Trophoblast cell (in vitro differentiated cells and primary cell): ENCODE data around the gene RNFT2. TPM values are rescaled to one million over a fixed set of nuclear protein-coding genes. Genes with fewer than 3 reads are reported as not detected.

Experiments
- DNase-seq, 2 donors: peaks; one replicate each; pipeline ENCODE4 v3.0.0-alpha.2; 2016
- H2AFZ ChIP-seq: 2 replicates; pipeline ENCODE4 v1.6.1; 2013; ENCODE audit warnings: low read length, moderate library complexity, mild to moderate bottlenecking; ENCODE audit not compliant: insufficient read depth, poor library complexity
- H2AK5ac ChIP-seq: 2 replicates; pipeline ENCODE4 v1.6.1; 2013; ENCODE audit warnings: mild to moderate bottlenecking, low read length
- H2BK120ac ChIP-seq: 2 replicates; pipeline ENCODE4 v1.6.1; 2013; ENCODE audit warnings: low read length, mild to moderate bottlenecking, moderate library complexity; ENCODE audit not compliant: insufficient read depth, poor library complexity
- H2BK12ac ChIP-seq: 2 replicates; pipeline ENCODE4 v1.6.1; 2013; ENCODE audit warnings: mild to moderate bottlenecking, low read length, moderate library complexity
- H2BK5ac ChIP-seq: 2 replicates; pipeline ENCODE4 v1.6.1; 2013; ENCODE audit warnings: low read length, low read depth, moderate library complexity, mild to moderate bottlenecking; ENCODE audit not compliant: poor library complexity
- H3K14ac ChIP-seq: 2 replicates; pipeline ENCODE4 v1.6.1; 2013; ENCODE audit warnings: mild to moderate bottlenecking, low read length
- H3K18ac ChIP-seq: 2 replicates; pipeline ENCODE4 v1.6.1; 2013; ENCODE audit warnings: mild to moderate bottlenecking, low read length
- H3K23ac ChIP-seq: 2 replicates; pipeline ENCODE4 v1.6.1; 2013; ENCODE audit warnings: low read length
- H3K27ac ChIP-seq: 2 replicates; pipeline ENCODE4 v1.5.1; 2013; ENCODE audit warnings: low read depth, mild to moderate bottlenecking, inconsistent platforms, low read length, moderate library complexity
- H3K27me3 ChIP-seq: 2 replicates; pipeline ENCODE4 v1.6.1; 2013; ENCODE audit warnings: inconsistent platforms, mild to moderate bottlenecking, low read length, moderate library complexity; ENCODE audit not compliant: insufficient read depth
- H3K36me3 ChIP-seq, 2 experiments: 1 replicate in 1 of 2; 2 replicates in 1 of 2; pipeline ENCODE4 v1.6.1; 2013; ENCODE audit warnings: low read length in 2 of 2, mild to moderate bottlenecking in 2 of 2, moderate library complexity in 1 of 2; ENCODE audit not compliant: insufficient read depth in 2 of 2, control insufficient read depth in 1 of 2
- H3K4ac ChIP-seq: 2 replicates; pipeline ENCODE4 v1.6.1; 2013; ENCODE audit warnings: low read depth, mild to moderate bottlenecking, low read length, moderate library complexity
- H3K4me1 ChIP-seq, 2 experiments: 1 replicate in 1 of 2; 2 replicates in 1 of 2; pipeline ENCODE4 v1.6.1; 2013; ENCODE audit warnings: low read length in 2 of 2, mild to moderate bottlenecking in 2 of 2, moderate library complexity in 1 of 2; ENCODE audit not compliant: insufficient read depth in 2 of 2, control insufficient read depth in 1 of 2
- H3K4me2 ChIP-seq: 2 replicates; pipeline ENCODE4 v1.6.1; 2013; ENCODE audit warnings: inconsistent platforms, mild to moderate bottlenecking, low read length, moderate library complexity
- H3K4me3 ChIP-seq: 2 replicates; pipeline ENCODE4 v1.5.1; 2013; ENCODE audit warnings: mild to moderate bottlenecking, low read depth, low read length, inconsistent platforms
- H3K79me1 ChIP-seq: one replicate; pipeline ENCODE4 v1.6.1; 2013; ENCODE audit warnings: low read length
- H3K79me2 ChIP-seq: 2 replicates; pipeline ENCODE4 v1.6.1; 2013; ENCODE audit warnings: low read length, mild to moderate bottlenecking; ENCODE audit not compliant: control insufficient read depth, insufficient read depth, poor library complexity
- H3K9ac ChIP-seq: 2 replicates; pipeline ENCODE4 v1.6.1; 2013; ENCODE audit warnings: mild to moderate bottlenecking, low read length
- H3K9me3 ChIP-seq: 2 replicates; pipeline ENCODE4 v1.6.1; 2013; ENCODE audit warnings: low read depth, mild to moderate bottlenecking, control low read depth, inconsistent platforms, low read length; ENCODE audit not compliant: insufficient read depth
- H4K12ac ChIP-seq: 2 replicates; pipeline ENCODE4 v1.6.1; 2013; ENCODE audit warnings: low read depth, mild to moderate bottlenecking, low read length, moderate library complexity
- H4K8ac ChIP-seq: 2 replicates; pipeline ENCODE4 v1.6.1; 2013; ENCODE audit warnings: low read depth, mild to moderate bottlenecking, low read length, moderate library complexity
- H4K91ac ChIP-seq: one replicate; pipeline ENCODE4 v1.6.1; 2013; ENCODE audit warnings: low read depth, mild to moderate bottlenecking, low read length, moderate library complexity
- WGBS: extraction: QIAGEN DNeasy Blood & Tissue Kit; methylation state at CpG from one replicate; pipeline ENCODE4 v1.1.7; 2013; ENCODE audit warnings: missing lambda C conversion rate; ENCODE audit not compliant: insufficient read length, insufficient coverage; ENCODE audit errors: extremely low coverage; 5-methylcytosine and 5-hydroxymethylcytosine counted together
- polyA plus RNA-seq: library from polyadenylated mRNA; stranded (reverse); fragments of 200-250 nt; gene quantifications from 2 replicates; pipeline ENCODE4 v1.2.3, GENCODE V29; 2013

RNFT2 gene
- 3.4 and 3.7 TPM in 2 replicates for polyA plus RNA-seq

- Histone ChIP-seq H2AK5ac (peak within 1 kb of the TSS; percentile 25), H3K4me2 (peak within 1 kb of the TSS; percentile 85), H3K27ac (no peak within 1 kb of the TSS), H4K8ac (peak within 1 kb of the TSS; percentile 81), H3K79me1 (peaks cover 5% of the 10 kb centered on the region), H3K9me3 (no peaks in the 10 kb centered on the region), H3K4me3 (peak within 1 kb of the TSS; percentile 89), H3K4ac (peak within 1 kb of the TSS; percentile 66), H3K36me3 (peaks cover 0 to under 1% of the 10 kb centered on the region in 2 experiments), H3K23ac (no peak within 1 kb of the TSS), H4K12ac (peak within 1 kb of the TSS; percentile 21), H3K18ac (peak within 1 kb of the TSS; percentile 35), H3K27me3 (no peaks in the 10 kb centered on the region), H2AFZ (peak within 1 kb of the TSS; percentile 88), H3K79me2 (peaks cover 9% of the 10 kb centered on the region), H3K4me1 (peaks cover 9 to 12% of the 10 kb centered on the region in 2 experiments), H3K9ac (peak within 1 kb of the TSS; percentile 70), H2BK5ac (peak within 1 kb of the TSS; percentile 46), H2BK120ac (peak within 1 kb of the TSS; percentile 23), H4K91ac (peak within 1 kb of the TSS; percentile 61), H2BK12ac (no peak within 1 kb of the TSS), H3K14ac (peak within 1 kb of the TSS; percentile 38)
- DNase-seq: peak; percentile 99
- WGBS: no CpG with 5 or more reads among the region's 80 CpGs
Observed at GRCh38 chr12:116737774-116738657, at the start of gene RNFT2, which contains the start of gene SPRING1. Gene RNFT2, plus strand, starts transcription at chr12:116738315. Its CDS starts 2,183 bp downstream, at chr12:116740498. Gene SPRING1, minus strand, starts transcription at chr12:116738069. Its CDS starts 169 bp downstream, at chr12:116737900.

GRCh38 chr12:116689521-116689920 is 48.6 kb upstream of the RNFT2 start:
- no peak overlapping the region for H4K12ac ChIP-seq
- H3K4me3 ChIP-seq: no peak overlapping the region
- no peak overlapping the region for H3K9ac ChIP-seq
- no peak overlapping the region for H2BK12ac ChIP-seq
- H3K36me3 ChIP-seq: no peaks in the 10 kb centered on the region
- no peak overlapping the region for H2AK5ac ChIP-seq
- H3K9me3 ChIP-seq: peaks cover 5% of the 10 kb centered on the region
- DNase-seq: no peak
- no peaks in the 10 kb centered on the region for H3K4me1 ChIP-seq
- no peak overlapping the region for H3K4me2 ChIP-seq
- H4K91ac ChIP-seq: no peak overlapping the region
- H3K79me1 ChIP-seq: no peaks in the 10 kb centered on the region
- WGBS: no CpG with 5 or more reads among the region's 5 CpGs
- H3K18ac ChIP-seq: no peak overlapping the region
- no peak overlapping the region for H2AFZ ChIP-seq
- no peak overlapping the region for H2BK120ac ChIP-seq
- no peak overlapping the region for H2BK5ac ChIP-seq
- H3K4ac ChIP-seq: no peak overlapping the region
- no peak overlapping the region for H4K8ac ChIP-seq
- H3K27ac ChIP-seq: no peak overlapping the region
- no peaks in the 10 kb centered on the region for H3K79me2 ChIP-seq
- peaks cover 2% of the 10 kb centered on the region for H3K27me3 ChIP-seq
- H3K14ac ChIP-seq: no peak overlapping the region
- no peak overlapping the region for H3K23ac ChIP-seq

GRCh38 chr12:116689979-116690744 is 48.0 kb upstream of the RNFT2 start:
- peaks cover 2% of the 10 kb centered on the region for H3K27me3 ChIP-seq
- no peak overlapping the region for H3K4me3 ChIP-seq
- no peak overlapping the region for H2BK12ac ChIP-seq
- no peak overlapping the region for H2BK5ac ChIP-seq
- no peak overlapping the region for H2AK5ac ChIP-seq
- H3K9ac ChIP-seq: no peak overlapping the region
- no peak overlapping the region for H3K14ac ChIP-seq
- no peak overlapping the region for H3K4ac ChIP-seq
- H3K36me3 ChIP-seq: no peaks in the 10 kb centered on the region
- H3K23ac ChIP-seq: no peak overlapping the region
- H3K27ac ChIP-seq: no peak overlapping the region
- H4K91ac ChIP-seq: no peak overlapping the region
- H3K4me2 ChIP-seq: no peak overlapping the region
- no peak for DNase-seq
- no peak overlapping the region for H3K18ac ChIP-seq
- no peak overlapping the region for H4K8ac ChIP-seq
- no peak overlapping the region for H4K12ac ChIP-seq
- peaks cover 5% of the 10 kb centered on the region for H3K9me3 ChIP-seq
- no CpG with 5 or more reads among the region's 8 CpGs for WGBS
- H3K4me1 ChIP-seq: no peaks in the 10 kb centered on the region
- no peak overlapping the region for H2AFZ ChIP-seq
- no peaks in the 10 kb centered on the region for H3K79me2 ChIP-seq
- H3K79me1 ChIP-seq: no peaks in the 10 kb centered on the region
- H2BK120ac ChIP-seq: no peak overlapping the region

- no peaks in the 10 kb centered on the region for H3K4me1 ChIP-seq
- H3K27me3 ChIP-seq: peaks cover 2% of the 10 kb centered on the region
- no peak overlapping the region for H3K9ac ChIP-seq
- no CpG with 5 or more reads among the region's 7 CpGs for WGBS
- no peak overlapping the region for H4K91ac ChIP-seq
- no peak overlapping the region for H3K23ac ChIP-seq
- no peaks in the 10 kb centered on the region for H3K79me1 ChIP-seq
- H3K79me2 ChIP-seq: no peaks in the 10 kb centered on the region
- no peak overlapping the region for H3K4me2 ChIP-seq
- peaks cover 5% of the 10 kb centered on the region for H3K9me3 ChIP-seq
- H2AFZ ChIP-seq: no peak overlapping the region
- no peak overlapping the region for H2AK5ac ChIP-seq
- no peak overlapping the region for H3K27ac ChIP-seq
- no peak overlapping the region for H3K4me3 ChIP-seq
- H2BK12ac ChIP-seq: no peak overlapping the region
- H2BK5ac ChIP-seq: no peak overlapping the region
- no peak overlapping the region for H2BK120ac ChIP-seq
- no peaks in the 10 kb centered on the region for H3K36me3 ChIP-seq
- H3K14ac ChIP-seq: no peak overlapping the region
- H4K8ac ChIP-seq: no peak overlapping the region
- H3K18ac ChIP-seq: no peak overlapping the region
- H4K12ac ChIP-seq: no peak overlapping the region
- H3K4ac ChIP-seq: no peak overlapping the region
- no peak for DNase-seq
Observed at GRCh38 chr12:116691205-116691604, 46.9 kb upstream of the RNFT2 start.
